HG02973 (cell line): ENCODE data around the gene DIS3L2.
"Not testable (repeated sequence)": the region's sequence is repeated elsewhere in the genome, so short reads cannot be mapped to it uniquely, and the experiment has no call there.

Experiments
- ATAC-seq: cut with Tn5 transposase; IDR thresholded peaks from one replicate; pipeline ENCODE4 v1.9.1; 2021; ENCODE audit warnings: moderate library complexity; ENCODE audit not compliant: unreplicated experiment

The DIS3L2 gene

DNA sequence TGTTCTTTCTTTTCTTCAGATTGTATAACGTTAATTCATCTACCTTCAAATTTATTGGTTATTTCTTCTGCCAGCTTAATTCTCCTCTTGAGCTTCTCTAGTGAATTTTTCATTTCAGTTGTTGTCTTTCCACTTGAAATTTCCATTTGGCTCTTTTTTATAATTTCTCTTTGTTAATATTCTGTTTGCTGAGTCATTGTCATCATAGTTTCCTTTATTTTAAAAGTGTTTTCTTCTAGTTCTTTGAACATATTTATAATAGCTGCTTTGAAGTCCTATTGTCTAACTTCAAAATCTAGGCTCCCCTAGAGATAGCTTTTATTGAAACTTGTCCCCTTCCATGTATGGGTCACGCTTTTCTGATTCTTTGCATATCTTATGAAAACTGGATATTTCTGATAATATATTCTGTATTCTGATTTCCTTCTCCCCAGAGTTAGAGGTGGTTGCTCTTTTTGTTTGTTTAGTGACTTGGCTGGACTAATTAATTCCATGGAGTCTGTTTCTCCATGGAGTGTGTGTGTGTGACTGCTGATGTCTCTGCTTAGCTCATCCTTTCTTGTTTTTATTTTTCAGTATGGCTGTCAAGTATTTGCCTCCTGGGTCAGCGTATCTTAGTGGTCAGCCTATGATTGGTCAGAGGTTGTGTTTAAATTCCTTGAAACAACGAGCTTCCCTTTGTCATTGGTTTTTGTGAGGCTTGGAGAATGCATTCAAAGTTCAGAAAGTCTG, 47.6 kb downstream of the DIS3L2 start:
- ATAC-seq, result no peak

DNA sequence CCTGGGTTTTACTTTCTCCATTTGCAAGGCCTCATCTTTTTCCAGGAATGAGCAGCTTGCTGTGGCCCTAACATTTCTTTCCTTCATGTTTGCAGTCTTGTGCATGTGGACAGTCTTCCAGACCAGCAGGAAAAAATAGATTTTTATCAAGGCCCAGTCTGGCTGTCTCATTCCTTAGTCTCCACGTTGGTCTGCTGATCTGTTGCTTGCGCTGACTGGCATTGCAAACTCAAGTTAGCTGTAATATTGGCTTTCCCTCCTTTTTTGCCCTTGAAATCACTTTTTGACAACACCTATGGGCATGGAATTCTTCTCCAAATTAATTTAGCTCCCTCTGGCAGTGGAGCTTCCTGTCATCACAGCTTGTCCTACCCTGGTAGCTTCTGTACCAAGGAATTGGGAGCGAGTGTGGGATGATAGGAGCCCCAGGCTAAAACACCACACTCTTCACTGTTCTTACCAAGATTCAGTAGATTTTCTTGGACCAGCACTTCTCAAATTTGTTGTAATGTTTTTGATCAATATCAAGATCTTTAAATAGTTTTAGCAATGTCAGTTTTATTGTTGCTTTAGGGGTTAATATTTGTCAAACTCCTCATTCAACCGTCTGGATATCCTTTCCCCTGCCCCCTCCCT, 48.2 kb downstream of the DIS3L2 start:
- ATAC-seq, result no peak

DNA sequence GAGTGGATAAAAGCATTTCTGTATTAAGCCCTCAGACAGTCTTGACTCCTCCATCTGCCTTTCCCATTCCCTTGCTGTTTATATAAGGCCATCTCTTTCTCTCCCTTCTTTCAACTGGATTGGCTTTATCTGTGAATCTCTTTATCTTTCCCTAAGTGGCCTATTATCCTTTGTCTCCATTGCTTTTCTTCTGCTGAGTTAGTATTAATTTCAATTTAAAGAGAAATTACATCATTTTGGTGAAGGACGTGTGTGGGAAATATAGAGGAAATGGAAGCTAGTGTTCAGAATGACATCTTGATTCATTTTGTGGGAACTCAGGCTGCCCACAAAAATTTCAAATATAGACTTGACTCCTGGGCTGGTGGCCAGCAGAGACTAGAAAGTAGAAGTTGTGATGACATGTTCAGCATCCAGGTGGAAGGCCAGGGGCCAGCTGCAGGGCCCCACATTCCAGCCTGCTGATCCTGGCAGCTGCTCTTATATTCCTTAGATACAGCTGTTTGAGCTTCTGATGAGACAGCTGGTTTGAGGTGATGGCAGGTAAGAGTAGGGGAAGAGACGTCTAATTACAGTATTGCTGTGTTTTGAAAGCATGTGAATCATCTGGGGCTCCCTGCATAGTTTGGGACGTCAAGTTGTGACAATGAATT, 52.3 kb downstream of the DIS3L2 start:
- no peak for ATAC-seq

DNA sequence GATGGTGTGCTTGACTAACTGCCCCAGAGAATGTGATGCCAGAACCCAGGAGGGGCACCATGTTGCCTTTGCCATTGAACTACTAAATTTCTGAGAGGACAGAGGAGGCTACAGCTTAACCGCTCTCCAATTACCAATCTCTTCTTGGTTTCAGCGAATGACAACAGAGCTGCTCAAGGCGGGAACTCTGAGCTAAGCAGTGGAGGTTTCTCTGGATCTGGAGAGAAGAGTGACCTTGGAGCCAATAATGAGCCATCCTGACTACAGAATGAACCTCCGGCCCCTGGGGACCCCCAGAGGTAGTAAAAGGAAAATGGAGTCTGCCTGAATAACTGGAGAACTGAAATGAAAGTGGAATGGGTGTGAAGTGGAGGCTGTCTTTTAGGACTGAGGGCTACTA, 53.2 kb downstream of the DIS3L2 start:
- ATAC-seq, result no peak

DNA sequence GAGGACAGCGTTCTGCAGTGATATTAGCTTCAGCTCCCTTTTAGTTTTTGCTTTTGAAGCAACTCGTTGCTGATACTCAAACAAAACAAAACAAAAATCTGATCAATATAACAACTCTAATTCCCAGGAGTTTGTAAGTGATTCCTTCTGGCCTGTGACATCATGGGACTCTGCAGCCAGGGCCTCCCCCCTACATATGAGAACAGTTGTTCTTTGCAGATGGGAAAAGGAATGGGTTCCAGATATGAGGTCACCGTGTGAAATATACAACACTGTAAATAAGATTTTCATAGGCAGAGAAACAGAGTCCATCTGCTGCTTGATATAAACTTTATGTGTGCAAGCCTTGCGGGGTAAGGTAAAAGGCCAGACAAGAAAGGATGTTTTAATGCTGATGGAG, 56.7 kb downstream of the DIS3L2 start:
- no peak for ATAC-seq

DNA sequence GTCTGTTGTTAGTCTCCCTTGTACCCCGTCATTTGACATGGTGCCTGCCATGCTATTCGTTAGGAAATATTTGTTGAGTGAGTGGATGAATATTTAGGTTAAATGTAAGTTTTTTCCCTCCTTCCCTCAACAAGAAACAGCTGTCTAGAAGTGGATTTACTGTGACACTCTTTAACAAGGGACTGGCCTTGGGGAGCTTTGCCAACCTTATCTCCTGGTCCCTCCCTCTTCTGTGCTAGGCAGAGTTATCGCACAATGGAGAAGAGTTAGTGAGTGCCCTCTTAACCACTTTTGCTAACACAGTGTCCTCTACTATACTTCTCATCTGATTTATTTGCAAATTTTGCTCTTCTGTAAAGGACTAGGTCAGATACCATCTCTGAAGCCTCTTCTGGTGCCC, 61.2 kb downstream of the DIS3L2 start:
- no peak for ATAC-seq

DNA sequence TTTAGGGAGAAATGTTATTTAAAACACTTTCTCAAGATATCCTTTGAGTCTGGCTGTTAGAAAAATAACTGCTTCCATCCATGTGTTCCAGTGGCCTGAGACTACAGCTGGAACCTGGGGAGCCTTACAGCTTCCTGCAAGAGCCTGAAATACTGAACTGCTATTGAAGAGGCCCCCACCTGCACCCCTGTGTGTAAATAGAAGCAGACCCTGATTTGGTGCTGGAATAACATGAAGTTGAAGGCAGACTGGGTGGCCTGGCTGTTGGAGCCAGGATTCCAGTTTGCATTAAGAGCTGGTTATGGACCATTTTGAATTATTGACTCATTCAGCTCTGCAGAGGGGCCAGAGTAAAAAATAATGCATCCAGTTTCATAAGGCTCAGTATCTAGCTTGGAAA, 61.9 kb downstream of the DIS3L2 start:
- ATAC-seq, result no peak

DNA sequence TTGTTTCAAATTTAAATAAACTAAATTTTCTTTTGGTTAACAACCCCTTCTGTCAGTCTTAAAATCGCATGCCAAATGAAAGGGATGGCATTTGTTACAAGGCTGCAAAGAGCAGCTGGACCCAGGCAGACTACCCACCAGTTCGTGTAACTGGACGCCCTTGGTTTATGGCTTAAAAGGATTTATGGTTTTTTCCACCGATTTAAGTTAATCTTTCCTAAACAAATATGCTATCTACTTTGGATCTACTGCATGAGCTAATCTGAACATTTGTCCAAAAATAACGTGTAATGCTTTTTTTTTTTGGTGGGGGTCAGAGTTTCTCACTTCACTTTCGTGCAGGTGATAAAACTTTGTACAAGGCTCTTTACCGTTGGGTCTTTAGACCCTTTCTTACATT, 62.9 kb downstream of the DIS3L2 start:
- no peak for ATAC-seq

DNA sequence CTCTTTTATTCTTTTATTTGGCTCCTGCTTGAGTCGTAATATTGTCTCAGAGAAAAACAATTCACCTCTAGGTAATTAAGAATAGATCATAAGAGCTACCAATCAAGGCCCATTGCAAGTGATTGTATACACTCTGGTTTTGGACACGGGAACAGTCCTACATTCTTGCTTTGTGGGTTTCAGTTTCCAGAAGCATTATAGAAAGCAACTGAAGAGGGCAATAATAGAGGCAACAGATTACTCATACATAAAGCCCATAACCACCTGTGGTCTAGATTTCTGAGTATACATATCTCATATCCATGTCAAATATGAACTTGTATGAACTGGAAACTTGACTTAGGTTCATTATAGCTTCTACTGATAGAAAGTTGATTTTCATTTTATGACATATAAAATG, 65.4 kb downstream of the DIS3L2 start:
- ATAC-seq, result peak; percentile 99

DNA sequence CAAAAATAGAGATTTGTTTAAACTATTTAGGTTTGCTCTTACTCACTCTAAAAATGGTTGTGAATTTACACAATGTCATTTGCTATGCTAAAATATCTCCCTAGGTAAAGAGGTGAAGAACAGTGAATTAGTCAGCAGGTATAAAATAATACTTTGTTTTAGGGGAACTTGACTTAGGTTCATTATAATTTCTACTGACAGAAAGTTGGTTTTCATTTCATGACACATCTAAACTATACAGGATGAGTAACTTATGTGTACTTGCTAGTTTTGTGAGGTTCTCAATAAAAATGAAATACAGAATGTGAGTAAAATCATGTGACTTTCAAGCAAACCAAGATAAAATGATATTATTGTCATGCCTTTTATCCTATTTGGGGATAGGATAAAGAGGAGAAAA, 66.0 kb downstream of the DIS3L2 start:
- no peak for ATAC-seq

DNA sequence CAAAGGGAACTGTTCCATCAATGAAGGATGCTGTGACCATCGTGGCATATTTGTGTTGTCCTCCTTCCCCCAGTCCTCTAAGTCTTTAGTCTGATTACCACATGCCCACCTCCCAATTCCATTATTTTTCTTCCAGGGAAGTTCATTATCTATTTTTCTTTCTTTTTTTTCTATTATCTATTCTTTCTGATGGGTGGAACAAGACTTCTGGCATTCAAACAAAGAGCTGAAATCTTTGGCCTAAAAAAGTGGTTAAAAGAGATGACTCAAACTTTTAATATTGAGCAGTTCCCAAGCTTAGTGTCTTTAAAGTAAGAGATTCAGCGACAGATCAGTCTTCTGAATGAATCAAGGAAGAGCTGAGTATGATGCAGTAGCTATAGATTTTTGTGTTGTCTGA, 66.6 kb downstream of the DIS3L2 start:
- no peak for ATAC-seq

DNA sequence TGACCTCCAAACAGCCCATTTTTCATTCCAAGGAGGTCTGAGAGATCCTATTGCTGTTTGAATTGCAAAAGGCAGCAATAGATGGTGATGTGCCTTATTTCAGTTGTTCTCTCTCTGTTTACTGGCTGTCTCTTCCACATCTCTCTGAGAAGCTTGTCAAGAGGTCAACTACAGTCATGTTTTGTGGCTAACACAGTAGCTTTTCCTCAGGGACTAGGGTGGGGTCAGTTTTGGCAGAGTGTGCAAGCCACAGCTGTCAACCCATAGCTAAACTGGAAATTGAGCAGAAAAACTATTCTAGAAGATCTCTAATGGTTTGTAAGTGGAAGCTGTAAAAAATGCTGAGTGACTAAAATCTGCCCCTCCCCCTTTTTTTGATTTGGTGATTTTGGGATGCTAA, 67.1 kb downstream of the DIS3L2 start:
- ATAC-seq, result no peak

DNA sequence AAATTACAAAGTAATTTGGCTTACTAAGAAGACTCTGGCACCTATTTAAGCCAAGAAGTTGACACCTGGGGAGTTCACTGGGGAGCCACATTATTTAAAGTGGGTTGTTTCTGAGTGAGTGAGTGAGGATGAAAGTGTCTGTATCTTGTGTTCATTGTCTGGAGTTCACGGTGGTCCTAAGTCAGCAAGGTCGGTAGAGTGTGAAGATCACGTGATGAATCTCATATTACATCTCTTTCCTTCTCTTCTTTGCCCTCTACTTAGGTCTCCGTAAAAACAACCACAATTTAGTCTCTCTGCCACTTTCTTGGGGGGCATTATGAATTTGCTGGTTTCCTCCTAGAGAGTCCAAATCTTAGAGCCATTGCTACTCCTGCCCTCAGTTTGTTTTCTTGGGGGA, 67.8 kb downstream of the DIS3L2 start:
- no peak for ATAC-seq

DNA sequence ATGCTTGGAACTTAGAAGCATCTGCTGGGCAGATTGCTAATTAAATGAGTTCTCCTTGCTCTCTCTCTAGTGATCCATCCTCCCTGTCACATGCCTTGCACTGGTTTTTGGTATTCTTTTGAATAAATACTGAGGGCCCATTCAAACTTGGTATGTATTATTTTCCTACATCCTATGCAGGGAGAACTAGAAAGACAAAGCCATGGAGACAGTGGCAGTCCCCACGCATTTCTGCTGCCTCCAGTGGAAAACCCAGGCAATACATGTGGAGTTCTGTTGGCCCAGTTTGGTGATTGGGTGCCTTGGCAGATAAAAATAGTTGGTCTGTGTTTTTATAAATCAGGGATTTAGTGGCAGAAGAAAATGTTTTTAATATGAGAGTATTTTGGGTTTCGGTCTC, 68.7 kb downstream of the DIS3L2 start:
- no peak for ATAC-seq

DNA sequence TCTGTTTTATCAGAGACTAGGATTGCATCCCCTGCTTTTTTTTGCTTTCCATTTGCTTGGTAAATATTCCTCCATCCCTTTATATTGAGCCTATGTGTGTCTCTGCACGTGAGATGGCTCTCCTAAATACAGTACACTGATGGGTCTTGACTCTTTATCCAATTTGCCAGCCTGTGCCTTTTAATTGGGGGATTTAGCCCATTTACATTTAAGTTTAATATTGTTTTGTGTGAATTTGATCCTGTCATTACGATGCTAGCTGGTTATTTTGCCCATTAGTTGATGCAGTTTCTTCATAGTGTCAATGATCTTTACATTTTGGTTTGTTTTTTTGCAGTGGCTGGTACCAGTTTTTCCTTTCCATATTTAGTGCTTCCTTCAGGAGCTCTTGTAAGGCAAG, 73.8 kb downstream of the DIS3L2 start:
- not testable (repeated sequence) for ATAC-seq

DNA sequence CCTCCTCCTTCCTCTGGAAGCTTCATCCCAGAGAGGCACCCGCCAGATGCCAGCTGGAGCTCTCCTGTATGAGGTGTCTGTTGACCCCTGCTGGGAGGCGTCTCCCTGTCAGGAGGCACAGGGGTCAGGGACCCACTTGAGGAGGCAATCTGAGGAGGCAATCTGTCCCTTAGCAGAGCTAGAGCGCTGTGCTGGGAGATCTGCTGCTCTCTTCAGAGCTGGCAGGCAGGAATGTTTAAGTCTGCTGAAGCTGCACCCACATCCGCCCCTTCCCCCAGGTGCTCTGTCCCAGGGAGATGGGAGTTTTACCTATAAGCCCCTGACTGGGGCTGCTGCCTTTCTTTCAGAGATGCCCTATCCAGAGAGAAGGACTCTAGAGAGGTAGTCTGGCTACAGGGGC, 75.4 kb downstream of the DIS3L2 start:
- ATAC-seq, result not testable (repeated sequence)

DNA sequence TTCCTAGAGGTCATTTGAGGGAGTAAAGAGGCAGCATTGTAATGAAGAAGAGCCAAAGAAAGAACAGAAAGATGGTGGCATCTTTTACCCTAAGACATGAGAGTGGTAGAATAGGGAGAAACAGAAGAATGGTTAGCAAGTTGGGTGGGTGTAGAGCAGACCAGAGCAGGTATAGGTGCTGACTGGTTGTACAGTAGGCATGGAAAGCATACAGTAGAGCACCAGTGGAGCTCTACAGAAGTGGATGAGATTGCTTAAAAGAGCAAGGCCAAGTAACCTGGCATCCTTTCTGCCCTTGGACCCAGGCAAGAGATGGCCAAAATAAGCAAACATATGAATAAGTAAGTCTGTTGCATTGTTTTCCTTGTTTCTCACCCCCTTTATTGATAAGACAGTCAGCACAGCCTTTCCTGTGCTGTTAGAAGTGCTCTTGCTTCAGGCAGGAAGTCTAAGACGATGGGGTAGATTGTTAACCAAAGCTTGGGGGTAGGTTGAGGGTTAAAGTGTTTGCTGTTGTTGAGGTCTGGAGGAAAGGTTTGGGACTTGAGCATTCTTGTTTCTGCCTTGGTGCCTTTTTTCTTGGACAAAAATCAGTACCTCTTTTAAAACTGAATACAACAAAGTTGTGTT, 76.9 kb downstream of the DIS3L2 start:
- ATAC-seq, result no peak

DNA sequence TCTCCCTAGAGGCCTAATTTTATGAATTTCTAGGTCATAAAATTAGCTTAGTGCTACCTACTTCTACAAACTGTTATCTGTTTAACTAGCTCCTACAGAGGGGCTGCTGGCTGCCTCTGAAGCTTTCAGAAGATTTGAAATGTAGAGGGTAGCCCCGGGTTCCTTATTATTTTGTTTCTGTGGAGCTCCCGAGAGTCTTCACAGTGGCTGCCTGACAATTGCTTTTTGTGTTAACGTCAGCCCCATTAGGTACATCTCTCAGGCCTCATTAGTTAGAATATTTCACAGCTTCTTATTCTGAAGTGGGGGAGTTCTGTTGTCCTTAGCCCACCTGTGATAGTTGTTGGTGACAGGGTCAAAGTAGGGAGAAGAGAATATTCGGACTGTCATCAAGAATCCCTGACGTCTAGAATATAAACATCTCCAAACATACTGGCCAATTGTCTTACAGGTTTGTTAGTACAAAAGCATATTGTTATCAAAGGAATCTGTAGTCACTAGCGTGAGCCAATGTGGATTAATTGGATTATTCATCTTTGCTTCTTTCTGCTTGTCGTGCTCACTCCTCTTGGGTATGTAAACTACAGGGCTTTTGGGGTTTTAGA, 77.5 kb downstream of the DIS3L2 start:
- no peak for ATAC-seq

DNA sequence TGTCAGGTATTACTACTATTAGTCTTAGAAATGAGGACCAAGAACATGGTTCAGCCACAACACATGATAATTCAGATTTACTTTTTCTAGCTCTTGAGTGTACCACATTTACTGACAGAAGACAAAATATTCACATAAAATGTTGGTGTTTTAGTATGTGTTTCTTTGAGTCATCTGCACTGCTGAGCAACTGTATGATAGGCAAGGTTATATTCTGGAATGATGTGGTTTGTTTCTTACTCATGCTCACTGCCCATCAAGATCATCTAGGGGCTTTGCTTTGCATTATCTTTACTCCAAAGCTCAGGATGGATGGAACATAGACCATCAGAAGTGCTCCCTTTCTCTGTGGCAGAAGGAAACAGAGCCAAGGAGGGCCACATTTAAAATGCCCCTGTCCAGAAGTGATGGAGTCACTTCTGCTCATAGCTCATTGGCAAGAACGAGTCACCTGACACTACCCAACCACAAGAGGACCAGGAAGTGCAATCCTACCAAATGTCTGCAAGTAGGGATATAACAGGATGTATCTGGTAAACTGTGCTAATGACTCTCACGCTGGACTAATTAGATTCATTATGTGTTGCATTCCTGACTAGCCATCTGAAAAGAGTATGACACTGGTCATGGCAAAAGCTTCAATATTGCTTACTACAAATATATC, 81.5 kb downstream of the DIS3L2 start:
- no peak for ATAC-seq

DNA sequence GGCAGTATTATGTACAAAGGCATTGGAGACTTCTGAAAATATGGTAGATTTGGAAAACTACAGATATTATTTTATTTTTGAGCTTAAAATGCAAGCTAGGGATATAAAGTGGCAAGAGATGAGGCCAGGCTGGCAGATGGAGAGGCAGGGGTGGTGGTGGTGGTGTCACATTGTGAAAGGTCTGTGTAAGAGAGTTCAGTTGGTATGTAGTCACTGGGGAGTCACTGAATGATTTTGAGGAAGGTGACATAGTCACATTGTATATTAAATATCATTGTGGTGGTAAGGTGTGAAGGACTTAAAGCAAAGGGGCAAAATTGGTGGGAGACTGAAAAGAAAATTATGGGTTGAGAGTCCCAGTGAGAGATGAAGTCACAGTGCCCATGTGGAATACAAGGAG, 82.5 kb downstream of the DIS3L2 start:
- ATAC-seq, result no peak

DNA sequence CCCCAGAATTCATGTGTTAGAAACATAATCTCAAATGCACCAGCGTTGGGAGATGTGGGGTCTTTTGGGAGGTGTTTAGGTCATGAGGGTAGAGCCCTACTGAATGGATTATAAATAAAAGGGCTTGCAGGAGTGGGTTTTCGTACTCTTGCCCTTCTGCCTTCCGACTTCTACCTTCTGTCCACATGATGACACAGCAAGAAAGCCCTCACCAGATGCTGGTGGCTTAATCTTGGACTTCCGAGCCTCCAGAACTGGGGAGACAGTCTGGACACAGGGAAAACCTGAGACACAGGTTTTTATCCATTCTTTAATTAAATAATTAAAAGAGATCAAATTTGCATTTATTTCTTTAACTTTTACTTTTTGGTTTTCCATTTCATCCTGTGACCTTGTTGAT, 87.8 kb downstream of the DIS3L2 start:
- no peak for ATAC-seq
